ENCODE measurements around the gene NOTCH4.

Gene NOTCH4

GRCh38 chr6:32171234-32171633 is 52.6 kb downstream of the NOTCH4 start:
- Histone ChIP-seq H3K36me3 (replicated peaks in 1 of 2; ENCODE audit: control insufficient read depth in 2 of 2, insufficient read depth in 2 of 2, low read length in 2 of 2) (peaks cover 34 to 70% of the 10 kb centered on the region in 2 donors), H3K27ac (replicated peaks; ENCODE audit: low read length) (no peak overlapping the region), H3K23ac (ENCODE audit: low read depth, low read length, poor library complexity) (peak overlapping the region; percentile 37), H3K4me1 (ENCODE audit: control insufficient read depth in 2 of 2, insufficient read depth in 1 of 2, low read depth in 1 of 2, low read length in 2 of 2) (peaks cover 4 to 24% of the 10 kb centered on the region in 2 donors), H3K9ac (ENCODE audit: low read depth, low read length, poor library complexity) (no peak overlapping the region), H4K8ac (ENCODE audit: low read depth, low read length) (no peak overlapping the region), H3K27me3 (ENCODE audit: control insufficient read depth in 3 of 3, insufficient read depth in 3 of 3, low read depth in 1 of 3, low read length in 3 of 3) (no peaks in the 10 kb centered on the region), H4K91ac (ENCODE audit: low read depth, low read length, poor library complexity) (no peak overlapping the region), H2BK12ac (ENCODE audit: low read length) (no peak overlapping the region), H2BK15ac (ENCODE audit: low read length) (no peak overlapping the region), H3K4ac (ENCODE audit: low read length) (no peak overlapping the region), H3K9me3 (replicated peaks in 1 of 2; ENCODE audit: control insufficient read depth in 2 of 2, insufficient read depth in 1 of 2, low read depth in 1 of 2, low read length in 2 of 2) (no peaks in the 10 kb centered on the region), H3K18ac (ENCODE audit: low read length) (no peak overlapping the region), H3K4me2 (ENCODE audit: insufficient read depth, low read length, poor library complexity, severe bottlenecking) (no peak overlapping the region), H2AK5ac (ENCODE audit: low read depth, low read length) (no peak overlapping the region), H2BK120ac (ENCODE audit: low read depth, low read length) (no peak overlapping the region), H2AFZ (ENCODE audit: low read length) (no peak overlapping the region), H3K4me3 (ENCODE audit: low read length in 2 of 2) (peak overlapping the region in 1 of 2 donors; percentile 48), H3K14ac (ENCODE audit: low read length) (no peak overlapping the region), H3K79me1 (ENCODE audit: low read depth, low read length) (peaks cover 10% of the 10 kb centered on the region), H2BK5ac (ENCODE audit: low read length) (no peak overlapping the region)
- DNase-seq (ENCODE audit: low spot score), result no peak
- no CpG with 5 or more reads among the region's 6 CpGs for WGBS, 2 donors (ENCODE audit: extremely low coverage in 2 of 2, insufficient read length in 2 of 2, insufficient replicate concordance in 1 of 2)

DNA sequence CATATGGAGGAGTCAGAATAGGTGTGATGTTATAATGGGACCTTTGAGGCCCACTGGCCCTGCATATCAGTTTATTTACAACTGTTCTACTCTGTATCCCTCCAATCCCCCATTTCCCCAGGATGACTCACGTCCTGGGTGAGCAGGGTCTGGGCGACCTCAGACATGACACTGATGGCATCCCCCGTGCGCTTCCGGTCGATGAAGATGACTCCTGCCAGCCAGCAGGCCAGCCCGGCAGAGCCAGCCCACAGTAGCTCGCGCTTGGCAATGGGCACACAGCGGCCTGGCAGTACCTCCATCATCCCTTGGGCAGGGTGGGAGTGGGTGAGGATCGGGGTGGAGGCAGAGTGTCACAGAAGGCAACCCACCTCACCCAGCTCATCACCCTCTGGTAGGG is 53.6 kb downstream of the NOTCH4 start:
- H2BK12ac ChIP-seq (ENCODE audit: low read length), result no peak overlapping the region
- no peak overlapping the region for H2AK5ac ChIP-seq (ENCODE audit: low read depth, low read length)
- no CpG with 5 or more reads among the region's 11 CpGs for WGBS, 2 donors (ENCODE audit: extremely low coverage in 2 of 2, insufficient read length in 2 of 2, insufficient replicate concordance in 1 of 2)
- H3K27ac ChIP-seq (replicated peaks; ENCODE audit: low read length), result no peak overlapping the region
- no peaks in the 10 kb centered on the region for H3K27me3 ChIP-seq (ENCODE audit: control insufficient read depth in 3 of 3, insufficient read depth in 3 of 3, low read depth in 1 of 3, low read length in 3 of 3)
- no peak overlapping the region for H2BK5ac ChIP-seq (ENCODE audit: low read length)
- H3K4me1 ChIP-seq (ENCODE audit: control insufficient read depth in 2 of 2, insufficient read depth in 1 of 2, low read depth in 1 of 2, low read length in 2 of 2), result peaks cover 4 to 24% of the 10 kb centered on the region in 2 donors
- H3K4me2 ChIP-seq (ENCODE audit: insufficient read depth, low read length, poor library complexity, severe bottlenecking), result no peak overlapping the region
- H3K18ac ChIP-seq (ENCODE audit: low read length), result no peak overlapping the region
- H3K79me1 ChIP-seq (ENCODE audit: low read depth, low read length), result peaks cover 10% of the 10 kb centered on the region
- H3K36me3 ChIP-seq (replicated peaks in 1 of 2; ENCODE audit: control insufficient read depth in 2 of 2, insufficient read depth in 2 of 2, low read length in 2 of 2), result peaks cover 39 to 77% of the 10 kb centered on the region in 2 donors
- H4K8ac ChIP-seq (ENCODE audit: low read depth, low read length), result no peak overlapping the region
- DNase-seq (ENCODE audit: low spot score), result no peak
- no peak overlapping the region for H3K4ac ChIP-seq (ENCODE audit: low read length)
- H2AFZ ChIP-seq (ENCODE audit: low read length), result no peak overlapping the region
- H4K91ac ChIP-seq (ENCODE audit: low read depth, low read length, poor library complexity), result no peak overlapping the region
- no peak overlapping the region for H3K23ac ChIP-seq (ENCODE audit: low read depth, low read length, poor library complexity)
- H3K9me3 ChIP-seq (replicated peaks in 1 of 2; ENCODE audit: control insufficient read depth in 2 of 2, insufficient read depth in 1 of 2, low read depth in 1 of 2, low read length in 2 of 2), result no peaks in the 10 kb centered on the region
- no peak overlapping the region for H2BK120ac ChIP-seq (ENCODE audit: low read depth, low read length)
- H3K14ac ChIP-seq (ENCODE audit: low read length), result no peak overlapping the region
- H3K4me3 ChIP-seq (ENCODE audit: low read length in 2 of 2), result peak overlapping the region in 1 of 2 donors; percentile 22
- no peak overlapping the region for H3K9ac ChIP-seq (ENCODE audit: low read depth, low read length, poor library complexity)
- H2BK15ac ChIP-seq (ENCODE audit: low read length), result no peak overlapping the region

DNA sequence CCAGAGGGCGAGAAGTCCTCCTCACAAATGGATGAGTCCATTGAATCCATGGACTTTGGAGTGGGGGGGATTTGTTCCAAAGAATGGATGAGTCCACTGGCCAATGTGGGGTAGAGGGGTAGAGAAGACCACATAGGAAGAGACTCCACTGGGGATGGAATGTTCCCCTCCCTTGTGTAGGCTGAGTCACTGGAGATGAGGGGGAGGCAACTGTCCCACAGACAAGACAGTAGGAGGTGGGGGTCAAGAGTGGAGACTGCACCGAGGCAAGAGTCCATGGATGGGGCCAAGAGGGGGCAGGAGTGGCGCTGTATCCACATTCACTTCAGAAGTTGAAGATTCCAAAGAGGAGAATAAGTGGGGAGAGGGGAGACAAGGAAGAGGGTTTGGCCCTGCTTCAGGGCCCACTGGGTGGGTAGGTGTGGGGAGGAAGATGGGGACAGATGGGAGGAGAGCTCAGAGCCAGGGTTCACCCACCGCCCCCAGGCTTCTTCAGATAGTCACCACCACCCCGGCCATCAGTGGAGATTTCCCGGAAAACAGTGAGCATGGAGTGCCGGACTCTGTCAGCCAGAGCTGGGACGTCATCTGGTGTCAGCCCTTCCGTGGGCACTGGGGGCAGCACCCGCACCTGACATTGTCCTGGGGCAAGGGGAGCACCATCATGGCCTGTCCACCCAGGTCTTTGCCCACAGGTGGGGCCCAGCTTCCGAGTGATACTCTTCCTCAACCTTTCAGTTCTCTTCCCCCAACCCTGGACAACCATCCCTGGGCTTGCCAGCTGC is 54.9 kb downstream of the NOTCH4 start:
- no peak overlapping the region for H3K4ac ChIP-seq (ENCODE audit: low read length)
- H2AK5ac ChIP-seq (ENCODE audit: low read depth, low read length), result no peak overlapping the region
- H2BK12ac ChIP-seq (ENCODE audit: low read length), result no peak overlapping the region
- no peaks in the 10 kb centered on the region for H3K9me3 ChIP-seq (replicated peaks in 1 of 2; ENCODE audit: control insufficient read depth in 2 of 2, insufficient read depth in 1 of 2, low read depth in 1 of 2, low read length in 2 of 2)
- peaks cover 7% of the 10 kb centered on the region for H3K79me1 ChIP-seq (ENCODE audit: low read depth, low read length)
- no peak overlapping the region for H3K4me3 ChIP-seq (ENCODE audit: low read length in 2 of 2)
- H3K4me1 ChIP-seq (ENCODE audit: control insufficient read depth in 2 of 2, insufficient read depth in 1 of 2, low read depth in 1 of 2, low read length in 2 of 2), result peaks cover 0 to 23% of the 10 kb centered on the region in 2 donors
- peaks cover 39 to 78% of the 10 kb centered on the region in 2 donors for H3K36me3 ChIP-seq (replicated peaks in 1 of 2; ENCODE audit: control insufficient read depth in 2 of 2, insufficient read depth in 2 of 2, low read length in 2 of 2)
- no peak overlapping the region for H4K8ac ChIP-seq (ENCODE audit: low read depth, low read length)
- peak overlapping the region; percentile 1 for H2BK5ac ChIP-seq (ENCODE audit: low read length)
- H2BK15ac ChIP-seq (ENCODE audit: low read length), result no peak overlapping the region
- H3K14ac ChIP-seq (ENCODE audit: low read length), result no peak overlapping the region
- H3K4me2 ChIP-seq (ENCODE audit: insufficient read depth, low read length, poor library complexity, severe bottlenecking), result no peak overlapping the region
- H2AFZ ChIP-seq (ENCODE audit: low read length), result no peak overlapping the region
- no peak for DNase-seq (ENCODE audit: low spot score)
- no peak overlapping the region for H2BK120ac ChIP-seq (ENCODE audit: low read depth, low read length)
- no peak overlapping the region for H3K18ac ChIP-seq (ENCODE audit: low read length)
- no peaks in the 10 kb centered on the region for H3K27me3 ChIP-seq (ENCODE audit: control insufficient read depth in 3 of 3, insufficient read depth in 3 of 3, low read depth in 1 of 3, low read length in 3 of 3)
- H3K9ac ChIP-seq (ENCODE audit: low read depth, low read length, poor library complexity), result no peak overlapping the region
- no peak overlapping the region for H3K27ac ChIP-seq (replicated peaks; ENCODE audit: low read length)
- H4K91ac ChIP-seq (ENCODE audit: low read depth, low read length, poor library complexity), result no peak overlapping the region
- no CpG with 5 or more reads among the region's 11 CpGs for WGBS, 2 donors (ENCODE audit: extremely low coverage in 2 of 2, insufficient read length in 2 of 2, insufficient replicate concordance in 1 of 2)
- no peak overlapping the region for H3K23ac ChIP-seq (ENCODE audit: low read depth, low read length, poor library complexity)

- Histone ChIP-seq H3K79me1 (ENCODE audit: low read depth, low read length) (peaks cover 7% of the 10 kb centered on the region), H2BK5ac (ENCODE audit: low read length) (no peak overlapping the region), H3K14ac (ENCODE audit: low read length) (no peak overlapping the region), H3K9ac (ENCODE audit: low read depth, low read length, poor library complexity) (no peak overlapping the region), H3K23ac (ENCODE audit: low read depth, low read length, poor library complexity) (no peak overlapping the region), H2AFZ (ENCODE audit: low read length) (no peak overlapping the region), H3K4me1 (ENCODE audit: control insufficient read depth in 2 of 2, insufficient read depth in 1 of 2, low read depth in 1 of 2, low read length in 2 of 2) (peaks cover 0 to 30% of the 10 kb centered on the region in 2 donors), H3K27ac (replicated peaks; ENCODE audit: low read length) (peak overlapping the region; percentile 59), H2AK5ac (ENCODE audit: low read depth, low read length) (no peak overlapping the region), H2BK15ac (ENCODE audit: low read length) (no peak overlapping the region), H3K27me3 (ENCODE audit: control insufficient read depth in 3 of 3, insufficient read depth in 3 of 3, low read depth in 1 of 3, low read length in 3 of 3) (no peaks in the 10 kb centered on the region), H3K18ac (ENCODE audit: low read length) (no peak overlapping the region), H4K91ac (ENCODE audit: low read depth, low read length, poor library complexity) (no peak overlapping the region), H3K9me3 (replicated peaks in 1 of 2; ENCODE audit: control insufficient read depth in 2 of 2, insufficient read depth in 1 of 2, low read depth in 1 of 2, low read length in 2 of 2) (no peaks in the 10 kb centered on the region), H2BK120ac (ENCODE audit: low read depth, low read length) (no peak overlapping the region), H3K4me2 (ENCODE audit: insufficient read depth, low read length, poor library complexity, severe bottlenecking) (no peak overlapping the region), H3K36me3 (replicated peaks in 1 of 2; ENCODE audit: control insufficient read depth in 2 of 2, insufficient read depth in 2 of 2, low read length in 2 of 2) (peaks cover 39 to 77% of the 10 kb centered on the region in 2 donors), H2BK12ac (ENCODE audit: low read length) (no peak overlapping the region), H3K4ac (ENCODE audit: low read length) (no peak overlapping the region), H4K8ac (ENCODE audit: low read depth, low read length) (no peak overlapping the region), H3K4me3 (ENCODE audit: low read length in 2 of 2) (no peak overlapping the region)
- DNase-seq (ENCODE audit: low spot score), result no peak
- WGBS, 2 donors (ENCODE audit: extremely low coverage in 2 of 2, insufficient read length in 2 of 2, insufficient replicate concordance in 1 of 2), result no CpG with 5 or more reads among the region's 2 CpGs
These were observed 55.5 kb downstream of the NOTCH4 start for GRCh38 chr6:32168350-32168749.

Measured in neuronal stem cell (in vitro differentiated cells).